ENCODE measurements around the gene XRN2.
"Not testable (repeated sequence)": the region's sequence is repeated elsewhere in the genome, so short reads cannot be mapped to it uniquely, and the experiment has no call there.

XRN2 gene

DNA sequence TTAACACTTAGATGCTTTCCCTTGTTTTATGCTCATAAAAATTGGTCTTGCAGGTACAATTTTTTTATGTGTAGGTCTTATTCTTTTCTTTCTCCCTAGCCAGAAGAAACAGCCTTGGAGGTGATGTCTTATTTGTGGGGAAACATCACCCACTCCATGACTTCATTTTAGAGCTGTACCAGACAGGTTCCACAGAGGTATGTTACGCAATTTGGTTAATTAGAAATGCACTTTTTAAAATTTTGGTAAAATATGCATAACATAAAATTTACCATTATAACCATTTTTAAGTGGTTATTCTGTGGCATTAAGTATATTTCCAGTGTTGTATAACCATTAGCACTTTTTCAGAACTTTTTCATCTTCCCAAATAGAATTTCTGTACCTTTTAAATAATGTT, 52.9 kb downstream of the XRN2 start:
- no peak for FAIRE-seq

DNA sequence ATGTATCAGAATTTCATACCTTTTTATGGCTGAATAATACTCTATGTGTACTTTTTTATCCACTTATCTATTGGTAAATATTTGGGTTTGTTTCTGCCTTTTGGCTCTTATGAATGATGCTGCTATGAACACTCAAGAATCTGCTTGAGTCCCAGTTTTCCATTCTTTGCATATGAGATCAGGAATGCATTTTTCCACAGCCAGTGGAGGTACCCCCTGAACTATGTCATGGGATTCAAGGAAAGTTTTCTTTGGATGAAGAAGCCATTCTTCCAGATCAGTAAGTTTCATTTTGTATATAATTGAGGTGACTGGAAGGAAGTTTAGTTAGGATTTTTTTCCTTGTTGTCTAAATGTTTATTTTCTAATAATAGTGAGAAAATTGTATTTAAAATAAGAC, 53.3 kb downstream of the XRN2 start:
- FAIRE-seq = no peak

DNA sequence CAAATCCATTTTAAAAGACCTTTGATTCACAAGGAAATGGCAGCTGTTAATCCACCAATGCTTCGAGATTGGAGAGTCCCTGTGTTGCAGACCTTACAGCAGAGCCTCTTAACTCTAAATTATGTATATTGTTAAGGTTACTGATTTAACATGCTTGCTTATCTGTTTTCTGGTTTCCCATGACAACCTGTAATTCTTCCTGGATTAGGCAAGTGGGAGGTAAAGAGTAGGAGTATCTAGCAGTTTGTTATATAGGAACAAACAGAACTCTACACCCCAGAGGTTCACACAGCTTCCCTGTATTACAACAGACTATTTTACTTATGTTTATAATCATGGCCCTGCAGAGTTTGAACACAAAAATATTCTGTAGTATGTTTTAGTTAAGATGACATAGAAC, 54.7 kb downstream of the XRN2 start:
- no peak for FAIRE-seq

DNA sequence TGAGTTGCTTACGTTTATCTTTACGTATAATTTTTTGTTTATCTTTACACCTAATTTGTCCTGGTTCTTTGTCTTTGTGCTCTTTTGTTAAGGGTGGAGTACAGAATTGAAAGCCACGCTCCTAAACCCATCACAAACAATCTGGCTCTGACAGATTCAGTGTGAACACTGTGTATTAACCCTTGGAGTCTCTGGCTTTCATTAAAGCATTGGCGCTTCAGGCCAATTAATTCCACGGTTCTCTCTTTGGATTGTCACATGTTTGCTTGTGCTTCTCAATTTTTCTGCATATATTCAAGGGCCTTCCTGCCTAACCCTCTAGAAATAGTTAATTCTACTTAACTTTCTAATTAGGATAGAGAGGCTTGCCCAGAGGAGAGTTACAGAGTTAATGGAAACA, 55.6 kb downstream of the XRN2 start:
- no peak for FAIRE-seq

DNA sequence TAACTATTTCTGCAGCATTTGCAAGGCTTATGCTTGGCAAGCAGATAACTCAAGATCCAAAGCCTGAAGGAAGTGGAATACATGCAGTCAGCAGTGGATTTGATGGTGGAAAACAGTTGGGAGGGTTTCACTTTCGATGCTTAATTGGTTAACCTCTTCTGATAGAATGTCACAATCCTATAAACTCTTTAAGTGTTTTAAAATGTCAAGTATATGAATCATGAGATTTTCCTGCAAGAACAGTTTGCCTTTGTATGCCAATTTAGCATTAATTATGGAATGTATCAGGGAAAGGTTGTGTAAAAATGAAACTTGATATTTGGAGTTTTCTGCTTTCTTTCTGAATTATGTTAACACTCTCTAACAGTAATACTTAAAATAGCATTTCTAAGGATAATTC, 57.6 kb downstream of the XRN2 start:
- no peak for FAIRE-seq

DNA sequence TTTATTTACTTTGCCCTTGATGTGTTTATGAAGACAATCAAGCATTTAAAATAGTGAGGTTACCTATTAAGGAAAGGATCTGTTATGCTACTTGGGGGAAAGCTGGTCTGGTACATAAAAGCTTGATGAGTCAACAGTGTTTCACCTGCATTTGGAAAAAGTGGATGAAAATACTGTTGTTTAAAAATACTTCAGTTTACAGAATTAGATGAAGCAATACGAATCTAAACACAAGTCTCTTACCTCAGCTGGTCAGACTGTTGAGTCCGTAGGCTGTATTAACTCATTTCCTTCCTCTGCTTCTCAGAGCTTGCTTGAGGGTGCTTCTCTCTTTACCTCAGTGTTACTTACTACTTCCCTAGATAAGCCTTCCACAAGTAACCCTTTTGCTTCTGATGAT, 58.1 kb downstream of the XRN2 start:
- no peak for FAIRE-seq

DNA sequence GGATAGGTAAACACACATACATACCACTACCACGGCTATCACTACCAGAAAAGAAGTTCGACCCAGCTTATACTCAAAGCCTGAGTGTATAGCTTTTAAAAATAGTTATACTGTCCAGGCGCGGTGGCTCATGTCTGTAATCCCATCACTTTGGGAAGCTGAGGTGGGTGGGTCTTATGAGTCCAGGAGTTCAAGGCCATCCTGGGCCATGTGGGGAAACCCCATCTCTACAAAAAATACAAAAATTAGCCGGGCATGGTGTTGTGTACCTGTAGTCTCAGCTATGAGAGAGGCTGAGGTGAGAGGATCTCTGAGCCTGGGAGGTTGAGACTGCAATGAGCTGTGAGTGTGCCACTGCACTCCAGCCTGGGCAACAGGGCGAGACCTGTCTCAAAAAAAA, 61.3 kb downstream of the XRN2 start:
- no peak for FAIRE-seq

DNA sequence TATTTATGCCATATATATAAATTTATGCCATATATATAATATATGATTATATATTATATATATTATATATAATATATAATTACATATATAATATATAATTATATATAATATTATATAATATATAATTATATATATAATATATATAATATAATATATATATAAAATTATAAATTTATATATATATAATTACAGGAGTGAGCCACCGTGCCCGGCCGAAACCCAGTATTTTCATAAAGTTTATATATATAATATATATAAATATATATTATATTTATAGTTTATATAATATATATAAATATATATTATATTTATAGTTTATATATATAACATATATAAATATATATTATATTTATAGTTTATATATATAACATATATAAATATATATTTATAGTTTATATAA, 62.6 kb downstream of the XRN2 start:
- FAIRE-seq = peak; percentile 98

DNA sequence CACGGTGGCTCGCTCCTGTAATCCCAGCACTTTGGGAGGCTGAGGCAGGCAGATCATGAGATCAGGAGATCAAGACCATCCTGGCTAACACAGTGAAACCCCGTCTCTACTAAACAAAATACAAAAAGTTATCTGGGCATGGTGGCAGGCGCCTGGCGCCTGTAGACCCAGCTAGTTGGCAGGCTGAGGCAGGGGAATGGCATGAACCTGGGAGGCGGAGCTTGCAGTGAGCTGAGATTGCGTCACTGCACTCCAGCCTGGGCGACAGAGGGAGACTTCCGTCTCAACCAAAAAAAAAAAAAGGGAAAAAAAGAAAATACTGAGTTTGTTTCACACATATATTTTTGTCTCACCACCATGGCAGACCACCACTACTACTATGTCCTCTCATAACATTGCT, 63.1 kb downstream of the XRN2 start:
- FAIRE-seq = not testable (repeated sequence)

DNA sequence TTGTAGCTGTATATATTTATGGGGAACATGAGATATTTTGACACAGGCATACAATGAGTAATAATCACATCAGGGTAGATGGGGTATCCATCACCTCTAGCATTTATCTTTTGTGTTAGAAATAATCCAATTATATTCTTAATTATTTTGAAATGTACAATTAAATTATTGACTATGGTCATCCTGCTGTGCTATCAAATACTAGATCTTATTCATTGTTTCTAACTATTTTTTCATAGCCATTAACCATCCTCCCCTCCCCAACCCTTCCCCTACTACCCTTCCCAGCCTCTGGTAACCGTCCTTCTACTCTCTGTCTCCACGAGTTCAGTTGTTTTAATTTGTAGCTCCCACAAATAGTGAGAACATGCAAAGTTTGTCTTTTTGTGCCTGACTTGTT, 65.7 kb downstream of the XRN2 start:
- FAIRE-seq = no peak

DNA sequence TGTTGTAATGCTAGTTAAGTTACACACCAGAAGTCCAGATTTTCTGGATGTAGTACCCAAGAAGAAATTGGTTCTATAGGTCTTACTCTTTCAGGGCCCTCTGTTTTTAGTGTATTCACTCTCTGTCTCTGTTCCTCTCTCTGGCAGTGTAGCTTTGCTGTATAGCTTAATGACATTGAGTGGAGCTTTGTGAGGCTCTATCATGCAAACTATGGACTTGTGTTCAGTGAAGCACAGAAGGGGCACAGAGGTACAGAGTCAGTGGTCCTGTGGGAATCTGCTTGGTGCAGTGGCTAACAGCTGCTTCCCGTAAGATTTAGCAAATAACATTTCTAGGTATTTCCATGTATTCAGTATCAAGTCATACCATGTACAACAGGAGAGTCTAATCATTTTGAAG, 68.1 kb downstream of the XRN2 start:
- no peak for FAIRE-seq

DNA sequence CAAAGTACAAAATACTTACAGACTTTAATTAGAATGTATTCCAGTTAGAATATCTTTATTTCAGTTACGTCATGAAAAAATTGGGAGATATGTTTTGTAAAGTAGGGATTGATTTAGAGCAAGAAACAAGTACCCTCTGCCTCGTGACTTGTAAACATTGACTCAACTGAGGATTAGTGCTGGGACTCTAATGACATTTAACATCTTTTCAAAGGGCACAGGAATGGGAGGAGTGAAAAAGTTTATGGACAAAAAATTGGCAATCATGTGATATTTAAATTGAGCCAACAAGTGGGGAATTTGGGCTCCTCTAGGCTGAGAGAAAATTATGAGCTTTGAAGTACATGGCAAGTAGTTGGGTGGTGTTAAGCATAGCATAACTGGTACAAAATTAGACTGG, 68.9 kb downstream of the XRN2 start:
- no peak for FAIRE-seq

DNA sequence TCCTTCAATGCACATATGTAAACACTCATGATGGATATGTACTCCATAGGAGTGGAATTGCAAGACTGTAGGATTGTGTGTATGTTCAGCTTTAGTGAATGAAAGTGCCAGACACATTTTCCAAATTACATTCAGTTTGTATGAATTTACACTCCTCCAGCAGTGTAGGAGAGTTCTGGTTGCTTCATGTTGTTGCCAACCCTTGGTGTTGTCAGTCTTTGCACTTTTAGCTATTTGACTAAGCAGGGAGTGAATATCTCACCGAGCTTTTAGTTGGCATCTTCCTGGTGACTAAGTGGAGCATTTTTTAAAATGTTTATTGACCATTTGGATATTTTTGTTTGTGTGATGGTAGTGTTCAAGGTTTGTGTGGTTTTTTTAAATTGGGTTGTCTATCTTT, 70.3 kb downstream of the XRN2 start:
- FAIRE-seq = no peak

DNA sequence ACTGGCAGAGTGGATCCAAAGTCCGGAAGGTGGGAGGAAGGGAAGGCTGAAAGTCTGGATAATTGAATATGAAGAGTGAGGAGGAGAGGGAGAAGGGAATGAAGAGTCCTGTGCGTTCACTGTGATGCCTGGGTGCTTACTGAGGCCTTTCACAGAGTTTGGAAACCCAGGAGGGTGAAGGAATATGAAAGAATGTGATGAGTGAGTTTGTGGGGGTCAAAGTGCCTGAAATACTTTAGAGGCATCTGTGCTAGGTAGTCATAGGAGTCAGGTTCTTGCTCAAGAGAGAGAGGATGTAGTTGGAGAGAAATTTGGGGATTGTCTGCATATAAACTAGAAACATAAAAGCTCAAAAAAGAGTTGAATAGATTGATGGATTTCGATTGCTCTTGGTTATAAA, 73.5 kb downstream of the XRN2 start:
- FAIRE-seq = no peak

DNA sequence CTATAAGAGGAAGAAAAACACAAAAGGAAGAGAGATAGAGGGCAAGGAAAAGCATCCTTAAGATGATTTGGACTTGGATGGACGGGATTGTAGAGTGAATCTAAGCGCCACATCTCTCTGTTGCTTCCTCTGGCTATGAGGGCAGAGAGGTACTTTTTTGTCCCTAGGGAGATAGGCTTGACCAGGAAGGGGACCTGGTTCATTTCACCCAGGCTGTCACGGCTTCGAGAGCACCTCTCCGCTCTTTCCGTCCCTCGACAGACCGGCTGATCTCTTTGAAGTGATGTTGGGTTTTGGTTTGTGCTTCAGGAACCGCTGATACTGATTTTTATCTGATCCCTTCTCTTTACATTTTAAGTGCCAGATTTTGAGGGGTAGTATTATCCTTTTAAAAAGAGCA, 74.6 kb downstream of the XRN2 start:
- FAIRE-seq = no peak

DNA sequence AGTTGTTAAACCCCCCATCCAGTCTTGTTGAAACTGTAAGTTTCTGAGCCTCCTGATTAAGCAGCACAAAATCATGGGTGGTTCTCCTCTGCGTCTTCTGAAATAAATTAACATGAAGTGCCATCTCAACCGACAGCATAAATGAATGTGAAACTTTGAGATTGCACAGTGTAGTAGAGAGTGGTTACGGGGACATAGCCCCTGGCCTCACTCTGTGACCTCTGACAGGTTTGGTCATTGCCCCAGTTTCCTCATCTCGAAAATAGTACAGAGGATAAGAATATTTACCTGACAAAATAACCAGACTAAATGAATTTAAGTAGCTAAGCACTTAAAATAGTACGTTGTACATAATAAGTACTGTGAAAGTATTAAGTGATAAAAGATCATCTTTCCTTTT, 75.1 kb downstream of the XRN2 start:
- no peak for FAIRE-seq

DNA sequence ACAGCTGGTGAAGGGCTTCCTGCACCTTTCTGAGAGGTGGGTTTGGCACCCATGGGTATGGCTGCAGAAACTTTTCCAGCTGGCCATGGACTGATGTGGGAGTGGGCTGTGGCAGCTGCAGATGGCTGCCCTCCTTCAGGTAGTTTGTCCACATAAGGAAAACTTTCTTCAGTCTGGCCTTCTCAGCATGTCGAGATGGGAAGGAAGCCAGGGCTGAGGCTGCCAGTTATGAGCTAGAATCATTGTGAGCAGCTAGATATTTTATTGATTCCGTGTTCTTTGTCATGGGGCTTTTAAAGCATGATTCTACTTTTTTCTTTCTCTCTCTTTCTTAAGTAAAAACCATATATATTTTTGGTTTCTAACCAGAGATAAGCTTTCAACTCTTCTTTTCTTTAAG, 77.6 kb downstream of the XRN2 start:
- FAIRE-seq = no peak

DNA sequence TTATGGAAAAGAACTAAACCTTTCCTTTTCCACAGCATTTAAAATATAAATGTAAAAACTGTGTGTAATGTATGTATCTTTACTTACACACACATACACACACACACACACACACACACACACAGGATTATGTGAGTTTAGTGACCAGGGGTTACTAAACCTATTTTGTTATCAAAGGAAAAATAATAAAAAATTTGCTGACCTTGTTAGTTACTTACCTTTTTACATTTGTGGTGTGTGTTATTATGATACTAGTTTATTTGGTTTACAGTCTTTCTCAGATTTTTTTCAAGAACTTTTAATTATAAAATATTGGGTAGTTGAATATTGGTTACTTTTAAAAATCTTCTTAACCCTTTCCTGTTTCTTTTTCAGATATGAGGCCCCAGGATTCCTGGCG, 78.5 kb downstream of the XRN2 start:
- peak; percentile 27 for FAIRE-seq

DNA sequence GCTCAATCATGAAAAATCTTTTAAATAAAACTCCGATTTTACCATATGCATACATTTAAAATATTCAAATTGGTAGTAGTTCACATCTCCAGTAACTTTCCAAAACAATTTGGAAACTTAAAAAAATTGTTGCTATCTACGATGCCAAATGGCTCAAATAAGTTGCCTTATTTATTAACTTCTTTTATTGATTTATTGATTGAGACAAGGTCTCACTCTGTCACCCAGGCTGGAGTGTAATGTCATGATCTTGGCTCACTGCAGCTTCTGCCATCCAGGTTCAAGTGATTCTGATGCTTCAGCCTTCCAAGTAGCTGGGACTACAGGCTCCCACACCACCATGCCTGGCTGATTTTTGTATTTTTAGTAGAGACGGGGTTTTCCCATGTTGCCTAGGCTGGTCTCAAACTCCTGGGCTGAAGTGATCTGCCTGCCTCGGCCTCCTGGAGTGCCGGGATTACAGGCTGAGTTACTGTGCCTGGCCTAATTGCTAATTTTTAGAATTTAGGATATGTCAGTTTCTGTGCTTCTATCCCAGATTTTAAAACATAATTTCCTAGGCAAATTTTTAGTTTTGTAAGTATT, 81.3 kb downstream of the XRN2 start:
- FAIRE-seq = no peak

DNA sequence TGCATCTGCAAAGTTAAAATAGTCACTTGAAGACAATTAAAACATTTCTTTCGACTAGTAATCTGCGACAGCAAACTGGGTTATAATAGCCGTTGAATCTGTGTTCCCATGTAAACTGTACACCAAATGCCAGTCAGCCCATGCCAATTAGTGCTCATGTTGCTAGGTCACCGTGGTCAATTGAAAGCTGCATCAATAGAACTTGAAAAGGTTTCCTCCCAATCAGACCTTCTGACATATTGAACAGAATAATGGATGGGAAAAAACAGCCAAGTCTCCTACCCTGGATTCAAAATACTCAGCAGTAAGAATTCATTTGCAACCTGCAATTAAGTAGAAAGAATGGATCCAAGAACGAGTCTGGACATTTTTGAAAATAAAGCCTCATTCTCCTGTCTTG, 83.0 kb downstream of the XRN2 start:
- FAIRE-seq = no peak

DNA sequence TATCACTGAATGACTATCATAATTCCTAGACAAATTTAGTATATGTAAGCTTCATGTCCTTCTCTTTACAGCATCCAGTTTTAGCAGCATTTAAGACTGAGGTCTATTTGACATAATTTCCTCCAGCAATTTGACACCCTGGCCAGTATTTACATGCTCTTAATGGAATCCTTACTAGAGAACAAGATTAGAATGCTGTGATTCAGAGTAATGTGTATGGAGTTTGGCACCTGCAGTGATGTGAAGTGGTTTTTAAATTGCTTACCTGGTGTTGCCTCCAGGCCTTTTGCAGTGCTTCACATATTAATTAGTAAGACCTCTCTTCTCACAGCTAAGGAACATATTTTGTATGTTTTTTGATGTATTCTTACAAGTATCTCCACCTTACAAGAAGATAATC, 84.4 kb downstream of the XRN2 start:
- no peak for FAIRE-seq

DNA sequence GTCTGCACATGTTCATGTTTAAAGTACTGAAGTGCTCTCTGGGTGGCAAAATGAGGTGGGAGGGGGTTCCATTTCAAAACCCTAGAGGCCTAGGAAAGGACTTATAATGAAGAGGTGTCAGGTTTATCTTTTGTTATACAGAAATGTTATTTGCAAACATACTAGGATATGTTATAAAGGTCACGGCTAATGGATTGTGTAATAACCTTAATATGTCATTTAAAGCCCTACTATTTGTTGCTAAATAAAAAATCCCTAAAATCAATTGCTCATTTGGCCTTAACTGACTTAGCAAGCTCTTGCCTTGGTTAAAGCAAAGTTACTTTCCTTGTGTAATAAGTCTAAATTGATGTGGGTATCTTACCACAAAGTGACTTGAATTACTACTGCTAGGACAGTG, 85.4 kb downstream of the XRN2 start:
- FAIRE-seq = no peak

DNA sequence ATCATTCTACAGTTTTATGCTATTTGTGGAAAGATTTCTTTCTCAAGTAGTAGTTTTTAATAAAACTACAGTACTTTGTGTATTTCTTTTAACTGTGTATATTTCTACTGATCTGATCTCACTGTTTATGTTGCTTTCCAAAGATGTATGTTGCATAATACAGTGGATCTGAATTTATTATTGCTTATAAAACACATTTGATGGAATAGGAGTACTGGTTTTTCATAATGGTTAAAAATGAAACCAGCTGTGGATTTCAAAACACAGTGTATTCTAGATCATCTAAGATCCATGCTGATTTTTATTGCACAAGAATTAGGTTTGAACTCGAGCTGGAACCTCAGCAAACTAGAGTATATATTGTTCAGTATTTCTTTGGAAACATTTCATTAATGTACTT, 86.2 kb downstream of the XRN2 start:
- FAIRE-seq = no peak

DNA sequence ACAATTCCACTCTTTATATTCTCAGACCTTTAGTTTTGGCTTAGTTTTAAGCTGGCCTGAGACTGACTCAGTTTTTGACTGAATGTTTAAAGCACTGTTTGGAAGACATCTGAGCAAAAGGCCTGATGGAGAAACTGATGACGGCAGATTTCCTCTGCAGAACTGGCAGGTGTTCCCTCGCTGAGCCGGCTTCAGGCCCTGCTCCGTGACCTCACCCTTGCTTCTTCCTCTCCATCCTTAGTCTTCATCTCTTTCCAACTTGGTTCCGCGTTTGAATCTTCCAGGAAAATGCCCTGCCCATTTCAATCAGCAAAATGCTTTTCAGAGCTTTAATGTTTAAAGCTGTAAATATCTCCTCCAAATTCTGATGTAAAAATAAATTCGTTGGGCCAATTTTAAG, 87.6 kb downstream of the XRN2 start:
- no peak for FAIRE-seq

DNA sequence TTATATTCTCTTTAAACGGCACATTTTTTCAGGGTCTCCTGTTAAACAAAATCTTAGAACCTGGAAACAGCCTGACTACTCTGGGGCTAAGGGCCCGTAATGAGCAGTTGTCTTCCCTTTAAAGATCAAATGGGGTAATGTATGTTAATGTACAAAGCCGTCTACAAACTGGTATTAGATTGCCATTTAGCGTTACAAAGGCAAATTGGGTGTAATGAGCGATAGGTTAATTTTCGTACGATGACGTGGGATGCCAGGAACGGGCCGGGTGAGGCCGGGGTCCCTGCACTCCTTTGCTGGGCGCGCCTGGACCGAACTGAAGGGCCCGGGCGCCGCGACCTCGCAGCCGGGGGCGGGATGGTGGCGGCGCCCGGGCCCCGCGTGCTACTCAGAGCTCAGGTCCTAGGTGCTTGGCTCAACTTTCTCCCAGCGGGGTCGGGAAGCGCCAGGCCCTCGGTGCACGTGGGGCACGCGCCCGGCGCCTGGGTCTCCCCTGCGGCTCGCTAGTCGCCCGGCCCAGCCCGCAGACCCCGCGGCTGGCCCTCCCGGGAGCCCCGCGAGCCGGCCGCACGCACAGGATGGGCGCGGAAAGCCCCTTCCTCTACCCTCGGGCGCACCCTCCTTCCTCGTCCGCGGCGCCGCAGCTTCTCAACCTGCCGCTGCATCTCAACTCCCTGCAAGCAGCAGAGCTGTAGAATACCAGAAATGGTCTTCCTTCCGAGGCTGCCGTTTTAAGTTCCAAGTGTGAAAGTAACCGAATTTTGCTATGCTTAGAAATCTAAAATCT, 88.2 kb downstream of the XRN2 start:
- FAIRE-seq = no peak
